ENCODE measurements around the gene ELAPOR1. TPM values are rescaled to one million over a fixed set of nuclear protein-coding genes. Genes with fewer than 3 reads are reported as not detected.

ELAPOR1 gene
- total and polyA plus RNA-seq, 4 donors: 0.13 to 0.42 (median 0.17) TPM; not detected in 1

- TF ChIP-seq, protein P1, sequence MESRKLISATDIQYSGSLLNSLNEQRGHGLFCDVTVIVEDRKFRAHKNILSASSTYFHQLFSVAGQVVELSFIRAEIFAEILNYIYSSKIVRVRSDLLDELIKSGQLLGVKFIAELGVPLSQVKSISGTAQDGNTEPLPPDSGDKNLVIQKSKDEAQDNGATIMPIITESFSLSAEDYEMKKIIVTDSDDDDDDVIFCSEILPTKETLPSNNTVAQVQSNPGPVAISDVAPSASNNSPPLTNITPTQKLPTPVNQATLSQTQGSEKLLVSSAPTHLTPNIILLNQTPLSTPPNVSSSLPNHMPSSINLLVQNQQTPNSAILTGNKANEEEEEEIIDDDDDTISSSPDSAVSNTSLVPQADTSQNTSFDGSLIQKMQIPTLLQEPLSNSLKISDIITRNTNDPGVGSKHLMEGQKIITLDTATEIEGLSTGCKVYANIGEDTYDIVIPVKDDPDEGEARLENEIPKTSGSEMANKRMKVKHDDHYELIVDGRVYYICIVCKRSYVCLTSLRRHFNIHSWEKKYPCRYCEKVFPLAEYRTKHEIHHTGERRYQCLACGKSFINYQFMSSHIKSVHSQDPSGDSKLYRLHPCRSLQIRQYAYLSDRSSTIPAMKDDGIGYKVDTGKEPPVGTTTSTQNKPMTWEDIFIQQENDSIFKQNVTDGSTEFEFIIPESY (IDR thresholded peaks at IDR 0.05): peak; percentile 80
- TF ChIP-seq NR2F2 (IDR thresholded peaks at IDR 0.05): peak; percentile 86
Measured at GRCh38 chr1:109099938-109100773, 13.8 kb upstream of the ELAPOR1 start (continued).

DNA sequence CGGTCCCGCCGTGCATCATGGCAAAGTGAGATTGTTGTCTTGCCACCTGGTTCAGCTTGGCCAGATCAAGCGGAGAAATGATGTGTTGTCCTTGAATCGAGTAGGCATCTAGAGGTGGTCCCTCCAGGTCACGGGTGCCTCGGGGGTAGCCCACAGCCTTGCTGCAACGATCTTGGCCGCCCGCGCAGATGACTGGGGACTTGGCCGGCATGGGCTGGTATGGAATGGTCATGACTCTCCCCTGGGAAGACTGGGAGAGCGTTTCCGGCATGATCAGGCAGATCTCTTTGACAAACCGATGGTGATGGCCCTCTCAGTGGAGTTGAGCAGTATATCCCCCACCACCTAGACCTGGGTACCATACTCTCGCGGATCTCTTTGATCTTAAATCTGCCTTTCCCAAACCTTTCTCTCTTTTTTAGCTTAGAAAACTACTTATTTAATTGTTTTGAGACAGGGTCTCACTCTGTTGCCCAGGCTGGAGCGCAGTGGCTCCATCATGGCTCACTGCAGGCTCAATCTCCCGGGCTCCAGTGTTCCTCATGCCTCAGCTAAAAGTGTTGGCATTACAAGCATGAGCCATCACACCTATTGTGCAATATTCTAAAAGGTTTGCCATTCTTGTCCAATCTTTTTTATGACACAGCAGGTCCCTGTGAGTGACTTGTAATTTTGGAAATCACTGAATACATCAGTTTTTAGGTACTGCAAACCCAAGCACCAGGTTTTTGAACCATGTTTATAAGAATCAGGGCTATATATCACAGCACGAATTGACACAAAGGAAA lies 9.4 kb upstream of the ELAPOR1 start:
- no peaks in the 10 kb centered on the region for H3K9me3 ChIP-seq (ENCODE audit: control insufficient read depth in 4 of 4, low read length in 3 of 4)
- 87% methylated on average over 20 of the region's 20 CpGs for WGBS
- no peak for TF ChIP-seq RAD21 (IDR thresholded peaks at IDR 0.05)
- no peak for TF ChIP-seq HNF4A (conservative IDR thresholded peaks at IDR 0.05)
- no peak for TF ChIP-seq HNF4G (IDR thresholded peaks at IDR 0.05)
- TF ChIP-seq JUND (IDR thresholded peaks at IDR 0.05): no peak
- TF ChIP-seq EGR1 (IDR thresholded peaks at IDR 0.05; ENCODE audit: low read depth in 2 of 2): no peak
- TF ChIP-seq NR2F2 (IDR thresholded peaks at IDR 0.05): no peak
- TF ChIP-seq MAX (IDR thresholded peaks at IDR 0.05): no peak
- TF ChIP-seq RXRA (IDR thresholded peaks at IDR 0.05): no peak
- no peak for TF ChIP-seq FOXA2 (IDR thresholded peaks at IDR 0.05)
- TF ChIP-seq, protein P2, sequence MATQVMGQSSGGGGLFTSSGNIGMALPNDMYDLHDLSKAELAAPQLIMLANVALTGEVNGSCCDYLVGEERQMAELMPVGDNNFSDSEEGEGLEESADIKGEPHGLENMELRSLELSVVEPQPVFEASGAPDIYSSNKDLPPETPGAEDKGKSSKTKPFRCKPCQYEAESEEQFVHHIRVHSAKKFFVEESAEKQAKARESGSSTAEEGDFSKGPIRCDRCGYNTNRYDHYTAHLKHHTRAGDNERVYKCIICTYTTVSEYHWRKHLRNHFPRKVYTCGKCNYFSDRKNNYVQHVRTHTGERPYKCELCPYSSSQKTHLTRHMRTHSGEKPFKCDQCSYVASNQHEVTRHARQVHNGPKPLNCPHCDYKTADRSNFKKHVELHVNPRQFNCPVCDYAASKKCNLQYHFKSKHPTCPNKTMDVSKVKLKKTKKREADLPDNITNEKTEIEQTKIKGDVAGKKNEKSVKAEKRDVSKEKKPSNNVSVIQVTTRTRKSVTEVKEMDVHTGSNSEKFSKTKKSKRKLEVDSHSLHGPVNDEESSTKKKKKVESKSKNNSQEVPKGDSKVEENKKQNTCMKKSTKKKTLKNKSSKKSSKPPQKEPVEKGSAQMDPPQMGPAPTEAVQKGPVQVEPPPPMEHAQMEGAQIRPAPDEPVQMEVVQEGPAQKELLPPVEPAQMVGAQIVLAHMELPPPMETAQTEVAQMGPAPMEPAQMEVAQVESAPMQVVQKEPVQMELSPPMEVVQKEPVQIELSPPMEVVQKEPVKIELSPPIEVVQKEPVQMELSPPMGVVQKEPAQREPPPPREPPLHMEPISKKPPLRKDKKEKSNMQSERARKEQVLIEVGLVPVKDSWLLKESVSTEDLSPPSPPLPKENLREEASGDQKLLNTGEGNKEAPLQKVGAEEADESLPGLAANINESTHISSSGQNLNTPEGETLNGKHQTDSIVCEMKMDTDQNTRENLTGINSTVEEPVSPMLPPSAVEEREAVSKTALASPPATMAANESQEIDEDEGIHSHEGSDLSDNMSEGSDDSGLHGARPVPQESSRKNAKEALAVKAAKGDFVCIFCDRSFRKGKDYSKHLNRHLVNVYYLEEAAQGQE (IDR thresholded peaks at IDR 0.05): no peak
- no peak for TF ChIP-seq TAF1 (conservative IDR thresholded peaks at IDR 0.05)
- TF ChIP-seq, protein P1 (IDR thresholded peaks at IDR 0.05): no peak
- TF ChIP-seq SP1 (IDR thresholded peaks at IDR 0.05): no peak
- no peak for TF ChIP-seq FOXA1 (IDR thresholded peaks at IDR 0.05)
- TF ChIP-seq YY1 (IDR thresholded peaks at IDR 0.05): no peak
- no peak for TF ChIP-seq CTCF (IDR thresholded peaks at IDR 0.05; ENCODE audit: low read depth, low read length, missing input control)
- no peak for TF ChIP-seq GABPA (IDR thresholded peaks at IDR 0.05 in 1 of 2, conservative IDR thresholded peaks at IDR 0.05 in 1 of 2)
- TF ChIP-seq ATF3 (IDR thresholded peaks at IDR 0.05): no peak
- DNase-seq (ENCODE audit: low spot score): no peak
- H3K4me3 ChIP-seq (ENCODE audit: low read depth in 1 of 3, low read length in 3 of 3): no peak overlapping the region
- H3K27me3 ChIP-seq (ENCODE audit: control insufficient read depth in 4 of 4, insufficient read depth in 4 of 4, low read length in 3 of 4): no peaks in the 10 kb centered on the region
- peaks cover 0 to 4% (median 2%) of the 10 kb centered on the region in 4 donors for H3K4me1 ChIP-seq (ENCODE audit: control insufficient read depth in 4 of 4, insufficient read depth in 4 of 4, low read length in 3 of 4)
- no peak overlapping the region for H3K9ac ChIP-seq (ENCODE audit: low read depth in 1 of 2, low read length in 2 of 2)
- H3K27ac ChIP-seq (ENCODE audit: low read depth in 1 of 2, low read length in 2 of 2): no peak overlapping the region
- no peaks in the 10 kb centered on the region for H3K36me3 ChIP-seq (ENCODE audit: control insufficient read depth in 4 of 4, insufficient read depth in 3 of 4, low read depth in 1 of 4, low read length in 3 of 4)

All from liver (tissue), 9 donors.